Measurements from ENCODE around the gene GORASP1.

The GORASP1 gene

DNA sequence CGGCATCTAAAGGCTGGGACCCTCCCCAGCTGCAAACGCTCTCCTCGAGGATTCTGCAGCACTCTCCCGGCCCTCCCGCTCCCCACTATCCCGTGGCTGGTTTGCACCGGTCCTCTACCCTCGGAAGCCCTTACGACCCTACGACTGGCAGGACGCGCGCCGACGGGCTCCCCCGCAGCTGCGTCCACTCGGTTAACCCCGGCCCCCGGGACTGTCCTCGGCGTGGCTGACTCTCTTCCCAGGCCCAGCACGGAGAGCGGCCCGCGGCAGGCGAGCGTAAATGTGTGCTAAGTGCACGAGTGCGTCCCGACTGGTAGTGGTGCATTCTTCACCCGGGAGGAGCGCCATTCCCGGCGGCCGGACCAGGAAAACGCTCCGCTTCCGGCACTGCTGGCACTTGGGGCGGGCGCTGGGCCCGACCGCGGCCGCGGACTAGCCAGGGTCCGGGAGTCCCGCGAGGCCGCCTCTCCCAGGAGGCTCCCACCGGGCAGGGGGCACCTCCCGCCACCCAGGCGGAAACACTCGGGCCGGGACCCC is 508 bp downstream of the GORASP1 start:
- Histone ChIP-seq H3K79me2 (ENCODE audit: control insufficient read depth, insufficient read depth, low read length, poor library complexity) (peaks cover 8% of the 10 kb centered on the region), H2AK5ac (ENCODE audit: low read length) (peak overlapping the region; percentile 52), H3K27me3 (ENCODE audit: insufficient read depth, low read length) (no peaks in the 10 kb centered on the region), H3K9ac (ENCODE audit: low read length) (peak overlapping the region; percentile 90), H3K9me3 (ENCODE audit: insufficient read depth, low read depth, low read length) (no peaks in the 10 kb centered on the region), H3K27ac (ENCODE audit: low read depth, low read length) (peak overlapping the region; percentile 35), H3K23ac (ENCODE audit: low read length) (no peak overlapping the region), H3K18ac (ENCODE audit: low read length) (peak overlapping the region; percentile 90), H2BK5ac (ENCODE audit: low read depth, low read length, poor library complexity) (peak overlapping the region; percentile 62), H3K14ac (ENCODE audit: low read length) (peak overlapping the region; percentile 89), H2AFZ (ENCODE audit: insufficient read depth, low read length, poor library complexity) (peak overlapping the region; percentile 92), H2BK120ac (ENCODE audit: insufficient read depth, low read length, poor library complexity) (peak overlapping the region; percentile 74), H2BK12ac (ENCODE audit: low read length) (no peak overlapping the region), H3K79me1 (ENCODE audit: low read length) (peaks cover 10% of the 10 kb centered on the region), H4K8ac (ENCODE audit: low read depth, low read length) (peak overlapping the region; percentile 20), H3K36me3 (ENCODE audit: control insufficient read depth in 1 of 2, insufficient read depth in 2 of 2, low read length in 2 of 2) (peaks cover 3 to 4% of the 10 kb centered on the region in 2 experiments), H4K12ac (ENCODE audit: low read depth, low read length) (peak overlapping the region; percentile 81), H3K4ac (ENCODE audit: low read depth, low read length) (peak overlapping the region; percentile 74), H3K4me3 (ENCODE audit: low read depth, low read length) (peak overlapping the region; percentile 94), H4K91ac (ENCODE audit: low read depth, low read length) (peak overlapping the region; percentile 64), H3K4me1 (ENCODE audit: control insufficient read depth in 1 of 2, insufficient read depth in 2 of 2, low read length in 2 of 2) (peaks cover 0 to 11% of the 10 kb centered on the region in 2 experiments), H3K4me2 (ENCODE audit: low read length) (peak overlapping the region; percentile 71)
- WGBS (ENCODE audit: extremely low coverage, insufficient coverage, insufficient read length) = no CpG with 5 or more reads among the region's 55 CpGs
- peak; percentile 60 to 74 for DNase-seq

DNA sequence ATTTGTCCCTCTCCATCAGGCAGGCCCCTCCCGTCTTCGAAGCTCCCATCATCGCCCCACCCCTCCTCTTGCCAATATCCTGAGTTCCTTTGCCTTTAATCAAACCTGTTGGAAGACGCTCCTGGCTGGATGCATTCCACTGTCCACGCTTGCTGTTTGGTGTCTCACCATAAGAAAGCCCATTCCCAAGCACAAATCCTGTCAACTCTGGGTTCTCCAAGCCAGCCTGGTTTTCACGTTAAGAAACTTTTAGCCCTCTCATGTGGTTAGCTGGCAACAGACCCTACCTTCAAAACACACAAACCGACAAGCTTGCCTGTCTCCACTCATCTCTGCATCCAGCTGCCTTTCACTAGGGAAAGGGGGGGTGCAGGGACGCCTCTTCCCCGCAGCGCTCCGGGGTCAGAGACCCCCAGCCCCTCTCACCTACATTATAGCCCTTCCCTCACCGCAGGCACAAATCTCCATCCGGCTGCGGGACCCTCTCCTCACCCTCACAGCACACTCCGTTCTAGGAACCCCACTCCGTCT is 1.1 kb downstream of the GORASP1 start:
- Histone ChIP-seq H3K9ac (ENCODE audit: low read length) (peak overlapping the region; percentile 90), H3K79me2 (ENCODE audit: control insufficient read depth, insufficient read depth, low read length, poor library complexity) (peaks cover 8% of the 10 kb centered on the region), H4K91ac (ENCODE audit: low read depth, low read length) (peak overlapping the region; percentile 64), H4K12ac (ENCODE audit: low read depth, low read length) (peak overlapping the region; percentile 81), H3K4me1 (ENCODE audit: control insufficient read depth in 1 of 2, insufficient read depth in 2 of 2, low read length in 2 of 2) (peaks cover 0 to 11% of the 10 kb centered on the region in 2 experiments), H3K36me3 (ENCODE audit: control insufficient read depth in 1 of 2, insufficient read depth in 2 of 2, low read length in 2 of 2) (peaks cover 3 to 4% of the 10 kb centered on the region in 2 experiments), H3K79me1 (ENCODE audit: low read length) (peaks cover 10% of the 10 kb centered on the region), H3K18ac (ENCODE audit: low read length) (peak overlapping the region; percentile 90), H3K27me3 (ENCODE audit: insufficient read depth, low read length) (no peaks in the 10 kb centered on the region), H3K27ac (ENCODE audit: low read depth, low read length) (no peak overlapping the region), H3K23ac (ENCODE audit: low read length) (no peak overlapping the region), H2BK120ac (ENCODE audit: insufficient read depth, low read length, poor library complexity) (peak overlapping the region; percentile 74), H3K9me3 (ENCODE audit: insufficient read depth, low read depth, low read length) (no peaks in the 10 kb centered on the region), H4K8ac (ENCODE audit: low read depth, low read length) (peak overlapping the region; percentile 20), H3K14ac (ENCODE audit: low read length) (peak overlapping the region; percentile 89), H2AFZ (ENCODE audit: insufficient read depth, low read length, poor library complexity) (peak overlapping the region; percentile 92), H3K4me3 (ENCODE audit: low read depth, low read length) (peak overlapping the region; percentile 94), H2BK5ac (ENCODE audit: low read depth, low read length, poor library complexity) (no peak overlapping the region), H2AK5ac (ENCODE audit: low read length) (peak overlapping the region; percentile 52), H2BK12ac (ENCODE audit: low read length) (no peak overlapping the region), H3K4ac (ENCODE audit: low read depth, low read length) (peak overlapping the region; percentile 74), H3K4me2 (ENCODE audit: low read length) (peak overlapping the region; percentile 71)
- DNase-seq = peak; percentile 53 to 63
- WGBS (ENCODE audit: extremely low coverage, insufficient coverage, insufficient read length) = no CpG with 5 or more reads among the region's 16 CpGs

DNA sequence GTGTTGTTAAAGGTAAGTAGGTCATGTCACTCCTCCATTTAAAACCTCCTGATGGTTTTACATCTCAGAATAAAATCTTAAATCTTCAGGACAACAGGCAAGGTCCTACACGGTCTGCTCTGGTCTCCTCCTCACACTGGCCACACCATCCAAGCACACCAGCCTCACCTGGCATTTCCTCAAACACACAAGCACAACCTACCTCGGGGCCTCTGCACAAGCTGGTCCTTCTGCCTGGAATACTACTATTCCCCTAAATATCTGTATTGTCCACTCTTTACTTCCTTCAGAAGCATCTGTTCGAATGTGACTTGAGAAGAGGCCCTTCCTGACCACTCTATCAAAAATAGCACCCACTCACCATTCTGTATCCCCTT is 1.8 kb downstream of the GORASP1 start:
- H3K4me3 ChIP-seq (ENCODE audit: low read depth, low read length) = no peak overlapping the region
- peaks cover 10% of the 10 kb centered on the region for H3K79me1 ChIP-seq (ENCODE audit: low read length)
- no CpG with 5 or more reads among the region's 3 CpGs for WGBS (ENCODE audit: extremely low coverage, insufficient coverage, insufficient read length)
- no peak overlapping the region for H3K14ac ChIP-seq (ENCODE audit: low read length)
- H4K8ac ChIP-seq (ENCODE audit: low read depth, low read length) = no peak overlapping the region
- H3K4ac ChIP-seq (ENCODE audit: low read depth, low read length) = no peak overlapping the region
- H4K91ac ChIP-seq (ENCODE audit: low read depth, low read length) = no peak overlapping the region
- H3K4me1 ChIP-seq (ENCODE audit: control insufficient read depth in 1 of 2, insufficient read depth in 2 of 2, low read length in 2 of 2) = peaks cover 0 to 11% of the 10 kb centered on the region in 2 experiments
- H3K4me2 ChIP-seq (ENCODE audit: low read length) = no peak overlapping the region
- peaks cover 8% of the 10 kb centered on the region for H3K79me2 ChIP-seq (ENCODE audit: control insufficient read depth, insufficient read depth, low read length, poor library complexity)
- no peaks in the 10 kb centered on the region for H3K9me3 ChIP-seq (ENCODE audit: insufficient read depth, low read depth, low read length)
- H3K9ac ChIP-seq (ENCODE audit: low read length) = no peak overlapping the region
- H3K27ac ChIP-seq (ENCODE audit: low read depth, low read length) = no peak overlapping the region
- H2AK5ac ChIP-seq (ENCODE audit: low read length) = no peak overlapping the region
- no peak overlapping the region for H2BK5ac ChIP-seq (ENCODE audit: low read depth, low read length, poor library complexity)
- peaks cover 7 to 8% of the 10 kb centered on the region in 2 experiments for H3K36me3 ChIP-seq (ENCODE audit: control insufficient read depth in 1 of 2, insufficient read depth in 2 of 2, low read length in 2 of 2)
- no peak overlapping the region for H3K18ac ChIP-seq (ENCODE audit: low read length)
- H3K23ac ChIP-seq (ENCODE audit: low read length) = no peak overlapping the region
- no peak for DNase-seq
- no peak overlapping the region for H4K12ac ChIP-seq (ENCODE audit: low read depth, low read length)
- no peak overlapping the region for H2BK120ac ChIP-seq (ENCODE audit: insufficient read depth, low read length, poor library complexity)
- no peak overlapping the region for H2AFZ ChIP-seq (ENCODE audit: insufficient read depth, low read length, poor library complexity)
- no peak overlapping the region for H2BK12ac ChIP-seq (ENCODE audit: low read length)
- no peaks in the 10 kb centered on the region for H3K27me3 ChIP-seq (ENCODE audit: insufficient read depth, low read length)

DNA sequence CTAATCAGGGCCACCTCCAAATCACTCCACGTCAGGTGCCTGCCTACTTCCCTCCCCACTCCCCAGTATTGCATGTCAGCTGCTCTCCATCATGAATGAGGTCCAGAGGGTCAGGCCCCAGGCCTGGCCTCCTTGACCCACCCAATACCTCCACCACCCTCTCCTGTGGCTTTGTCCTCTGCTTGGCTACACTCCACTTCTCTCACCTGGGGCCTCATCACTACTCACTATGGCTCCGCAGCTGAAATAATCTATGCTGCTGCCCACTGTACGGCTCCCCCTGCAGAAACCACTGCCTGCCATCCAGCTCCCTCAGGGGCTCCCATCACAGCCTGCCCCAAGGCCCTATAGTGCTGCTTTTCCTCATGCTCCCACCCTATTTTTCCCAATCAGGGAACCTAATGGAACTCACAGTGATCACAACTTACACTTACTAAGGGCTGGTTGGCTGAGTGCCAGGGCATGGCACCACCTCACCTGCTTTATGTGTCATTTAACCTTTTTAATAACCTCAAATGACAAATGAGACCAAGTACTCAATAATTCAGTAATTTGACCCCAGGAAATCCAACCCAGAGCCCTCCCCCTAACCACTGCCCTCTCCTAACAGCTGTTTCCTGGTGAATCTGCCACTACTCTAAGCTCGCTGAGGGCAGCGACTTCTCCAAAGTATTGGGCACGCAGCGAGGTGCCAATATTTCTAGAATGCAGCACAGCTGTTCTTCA is 2.3 kb downstream of the GORASP1 start:
- Histone ChIP-seq H3K9ac (ENCODE audit: low read length) (no peak overlapping the region), H3K4ac (ENCODE audit: low read depth, low read length) (no peak overlapping the region)
- WGBS (ENCODE audit: extremely low coverage, insufficient coverage, insufficient read length) = no CpG with 5 or more reads among the region's 7 CpGs

More for the DNA sequence above, 2.3 kb downstream of the GORASP1 start:
- no peak overlapping the region for H2BK12ac ChIP-seq (ENCODE audit: low read length)
- peaks cover 10% of the 10 kb centered on the region for H3K79me1 ChIP-seq (ENCODE audit: low read length)
- peaks cover 13 to 14% of the 10 kb centered on the region in 2 experiments for H3K36me3 ChIP-seq (ENCODE audit: control insufficient read depth in 1 of 2, insufficient read depth in 2 of 2, low read length in 2 of 2)
- H2BK120ac ChIP-seq (ENCODE audit: insufficient read depth, low read length, poor library complexity) = no peak overlapping the region
- peaks cover 0 to 11% of the 10 kb centered on the region in 2 experiments for H3K4me1 ChIP-seq (ENCODE audit: control insufficient read depth in 1 of 2, insufficient read depth in 2 of 2, low read length in 2 of 2)
- H3K4me2 ChIP-seq (ENCODE audit: low read length) = no peak overlapping the region
- H2AFZ ChIP-seq (ENCODE audit: insufficient read depth, low read length, poor library complexity) = no peak overlapping the region
- H3K79me2 ChIP-seq (ENCODE audit: control insufficient read depth, insufficient read depth, low read length, poor library complexity) = peaks cover 8% of the 10 kb centered on the region
- no peaks in the 10 kb centered on the region for H3K27me3 ChIP-seq (ENCODE audit: insufficient read depth, low read length)
- H3K14ac ChIP-seq (ENCODE audit: low read length) = no peak overlapping the region
- no peak overlapping the region for H4K8ac ChIP-seq (ENCODE audit: low read depth, low read length)
- H4K91ac ChIP-seq (ENCODE audit: low read depth, low read length) = no peak overlapping the region
- no peaks in the 10 kb centered on the region for H3K9me3 ChIP-seq (ENCODE audit: insufficient read depth, low read depth, low read length)
- no peak overlapping the region for H4K12ac ChIP-seq (ENCODE audit: low read depth, low read length)
- H3K18ac ChIP-seq (ENCODE audit: low read length) = no peak overlapping the region
- no peak overlapping the region for H2BK5ac ChIP-seq (ENCODE audit: low read depth, low read length, poor library complexity)
- no peak overlapping the region for H2AK5ac ChIP-seq (ENCODE audit: low read length)
- DNase-seq = no peak
- no peak overlapping the region for H3K27ac ChIP-seq (ENCODE audit: low read depth, low read length)
- H3K23ac ChIP-seq (ENCODE audit: low read length) = no peak overlapping the region
- H3K4me3 ChIP-seq (ENCODE audit: low read depth, low read length) = no peak overlapping the region
